SU-DHL-6 (cell line): Measurements from ENCODE around the gene MAMSTR.
"Not testable (repeated sequence)": the region's sequence is repeated elsewhere in the genome, so short reads cannot be mapped to it uniquely, and the experiment has no call there.

Experiments
- H2AFZ ChIP-seq: fragments of 200-600 bp; sonication (generic); 2 replicates; pipeline ENCODE4 v1.6.1; 2014; ENCODE audit warnings: low read depth, mild to moderate bottlenecking, moderate library complexity, mixed read lengths, antibody characterized with exemption, low read length; ENCODE audit not compliant: severe bottlenecking
- H3F3A ChIP-seq: fragments of 200-600 bp; shearing (Covaris generic); 2 replicates; pipeline ENCODE4 v1.6.0; 2016; ENCODE audit warnings: antibody characterized with exemption, mild to moderate bottlenecking; ENCODE audit not compliant: insufficient read depth
- H3K27ac ChIP-seq: fragments of 200-600 bp; sonication (generic); 2 replicates; pipeline ENCODE4 v1.5.1; 2016; ENCODE audit warnings: low read depth, mild to moderate bottlenecking, low read length, moderate library complexity, mixed read lengths
- H3K27me3 ChIP-seq: fragments of 200-600 bp; sonication (generic), shearing (Covaris generic); 2 replicates; pipeline ENCODE4 v1.6.0; 2014; ENCODE audit warnings: mild to moderate bottlenecking, low read length
- H3K36me3 ChIP-seq: fragments of 200-600 bp; sonication (generic); 2 replicates; pipeline ENCODE4 v1.6.1; 2014; ENCODE audit warnings: mild to moderate bottlenecking, low read length, mixed read lengths
- H3K4me2 ChIP-seq: fragments of 300-600, 200-600 bp; shearing (Covaris generic), sonication (generic); 2 replicates; pipeline ENCODE4 v1.6.0; 2014; ENCODE audit warnings: low read length, low read depth, mild to moderate bottlenecking; ENCODE audit not compliant: poor library complexity, severe bottlenecking
- H3K4me3 ChIP-seq: fragments of 200-600 bp; sonication (generic); 2 replicates; pipeline ENCODE4 v1.5.1; 2014; ENCODE audit warnings: antibody characterized with exemption, low read length, mild to moderate bottlenecking, mixed read lengths; ENCODE audit not compliant: insufficient read depth, poor library complexity, severe bottlenecking
- H3K79me2 ChIP-seq: fragments of 200-600 bp; sonication (generic); 2 replicates; pipeline ENCODE4 v1.6.1; 2014; ENCODE audit warnings: mild to moderate bottlenecking, low read length, moderate library complexity; ENCODE audit not compliant: insufficient read depth
- H3K9ac ChIP-seq: fragments of 200-600 bp; sonication (generic); 2 replicates; pipeline ENCODE4 v1.7.0; 2014; ENCODE audit warnings: mild to moderate bottlenecking, low read length
- H3K9me2 ChIP-seq: fragments of 200-600 bp; sonication (generic); replicated peaks from 2 replicates; pipeline ENCODE4 v1.6.1; 2014; ENCODE audit warnings: low read length; ENCODE audit not compliant: insufficient read depth
- H3K9me3 ChIP-seq: fragments of 200-600 bp; sonication (generic); 2 replicates; pipeline ENCODE4 v1.6.1; 2014; ENCODE audit warnings: low read length, mixed read lengths; ENCODE audit not compliant: insufficient read depth
- H4K20me1 ChIP-seq: fragments of 200-600 bp; sonication (generic); 2 replicates; pipeline ENCODE4 v1.6.1; 2014; ENCODE audit warnings: low read depth, mild to moderate bottlenecking, antibody characterized with exemption, low read length, moderate library complexity, mixed read lengths
- CTCF ChIP-seq: fragments of 200-600 bp; sonication (generic); IDR thresholded peaks from one replicate; pipeline ENCODE4 v1.5.1; 2017; ENCODE audit warnings: antibody characterized with exemption, mild to moderate bottlenecking, low read length, moderate library complexity; ENCODE audit not compliant: insufficient read depth, poor library complexity, severe bottlenecking
- EZH2phosphoT487 ChIP-seq: fragments of 200-600 bp; sonication (generic), shearing (Covaris generic); conservative IDR thresholded peaks from 2 replicates; pipeline ENCODE4 v1.6.1; 2018; ENCODE audit warnings: mild to moderate bottlenecking, antibody characterized with exemption, low read length, moderate library complexity, mixed read lengths

The MAMSTR gene

GRCh38 chr19:48680436-48681126 lies 38.9 kb downstream of the MAMSTR start:
- Histone ChIP-seq H4K20me1 (no peaks in the 10 kb centered on the region), H3F3A (no peaks in the 10 kb centered on the region), H3K36me3 (no peaks in the 10 kb centered on the region), H3K27ac (no peak overlapping the region), H3K4me2 (no peak overlapping the region), H3K79me2 (no peaks in the 10 kb centered on the region), H2AFZ (no peak overlapping the region), H3K27me3 (no peaks in the 10 kb centered on the region), H3K9ac (no peak overlapping the region), H3K9me2 (no peaks in the 10 kb centered on the region), H3K4me3 (no peak overlapping the region), H3K9me3 (no peaks in the 10 kb centered on the region)
- TF ChIP-seq EZH2phosphoT487 (no peak), CTCF (no peak)

- not testable (repeated sequence) for H3K9me2 ChIP-seq, H3K4me3 ChIP-seq, H3F3A ChIP-seq, H4K20me1 ChIP-seq, H3K9me3 ChIP-seq, H3K9ac ChIP-seq, H3K27ac ChIP-seq, H2AFZ ChIP-seq, H3K27me3 ChIP-seq, H3K79me2 ChIP-seq, H3K4me2 ChIP-seq, H3K36me3 ChIP-seq
Observed at GRCh38 chr19:48680006-48680405, 39.5 kb downstream of the MAMSTR start.

GRCh38 chr19:48678201-48678600 lies 41.3 kb downstream of the MAMSTR start:
- Histone ChIP-seq H3K36me3 (no peaks in the 10 kb centered on the region), H2AFZ (no peak overlapping the region), H3K4me3 (no peak overlapping the region), H3K9me3 (no peaks in the 10 kb centered on the region), H3K4me2 (no peak overlapping the region), H3K9me2 (no peaks in the 10 kb centered on the region), H3K9ac (no peak overlapping the region), H3K79me2 (no peaks in the 10 kb centered on the region), H4K20me1 (no peaks in the 10 kb centered on the region), H3F3A (no peaks in the 10 kb centered on the region), H3K27ac (no peak overlapping the region), H3K27me3 (no peaks in the 10 kb centered on the region)
- TF ChIP-seq CTCF (no peak), EZH2phosphoT487 (no peak)

GRCh38 chr19:48676887-48677286 lies 42.6 kb downstream of the MAMSTR start:
- Histone ChIP-seq H3F3A (no peaks in the 10 kb centered on the region), H4K20me1 (no peaks in the 10 kb centered on the region), H2AFZ (no peak overlapping the region), H3K9me3 (no peaks in the 10 kb centered on the region), H3K36me3 (no peaks in the 10 kb centered on the region), H3K79me2 (no peaks in the 10 kb centered on the region), H3K4me3 (no peak overlapping the region), H3K27ac (no peak overlapping the region), H3K4me2 (no peak overlapping the region), H3K27me3 (no peaks in the 10 kb centered on the region), H3K9me2 (no peaks in the 10 kb centered on the region), H3K9ac (no peak overlapping the region)
- no peak for TF ChIP-seq CTCF
- TF ChIP-seq EZH2phosphoT487: no peak
